OCI-LY3 (cell line): ENCODE results near the gene KNOP1.
"Not testable (repeated sequence)": the region's sequence is repeated elsewhere in the genome, so short reads cannot be mapped to it uniquely, and the experiment has no call there.

Experiments
- H2AFZ ChIP-seq: fragments of 200-600, 300-600 bp; shearing (Covaris generic); 2 replicates; pipeline ENCODE4 v1.6.0; 2014; ENCODE audit warnings: antibody characterized with exemption, low read depth, low read length
- H3K27ac ChIP-seq: fragments of 200-600, 300-600 bp; sonication (generic); 2 replicates; pipeline ENCODE4 v1.5.1; 2014; ENCODE audit warnings: mild to moderate bottlenecking, low read length, moderate library complexity, mixed read lengths
- H3K27me3 ChIP-seq: fragments of 200-600, 300-600 bp; sonication (generic); 2 replicates; pipeline ENCODE4 v1.6.1; 2014; ENCODE audit warnings: low read depth, low read length, mixed read lengths
- H3K36me3 ChIP-seq: fragments of 200-600, 300-600 bp; sonication (generic); replicated peaks from 2 replicates; pipeline ENCODE3; 2014; ENCODE audit warnings: low read depth, low read length, mixed read lengths
- H3K4me1 ChIP-seq: fragments of 300-600, 200-600 bp; sonication (generic); 2 replicates; pipeline ENCODE4 v1.6.1; 2014; ENCODE audit warnings: low read length, mixed read lengths
- H3K4me2 ChIP-seq: fragments of 200-600, 300-600 bp; sonication (generic); 2 replicates; pipeline ENCODE4 v1.6.1; 2014; ENCODE audit warnings: low read length, mixed read lengths
- H3K4me3 ChIP-seq: fragments of 300-600, 200-600 bp; sonication (generic); 2 replicates; pipeline ENCODE4 v1.5.1; 2014; ENCODE audit warnings: antibody characterized with exemption, mild to moderate bottlenecking, low read length, moderate library complexity
- H3K79me2 ChIP-seq: fragments of 300-600, 200-600 bp; shearing (Covaris generic); 2 replicates; pipeline ENCODE4 v1.6.1; 2014; ENCODE audit warnings: mild to moderate bottlenecking, low read length, mixed read lengths
- H3K9ac ChIP-seq: fragments of 300-600, 200-600 bp; shearing (Covaris generic); 2 replicates; pipeline ENCODE4 v1.6.0; 2014; ENCODE audit warnings: mild to moderate bottlenecking, low read length, moderate library complexity
- H3K9me3 ChIP-seq: fragments of 200-600, 300-600 bp; shearing (Covaris generic); 2 replicates; pipeline ENCODE4 v1.6.1; 2014; ENCODE audit warnings: low read length, mixed read lengths; ENCODE audit not compliant: insufficient read depth
- H4K20me1 ChIP-seq: fragments of 200-600, 300-600 bp; sonication (generic); 2 replicates; pipeline ENCODE4 v1.6.1; 2016; ENCODE audit warnings: low read length, mixed read lengths; ENCODE audit not compliant: insufficient read depth
- EZH2phosphoT487 ChIP-seq: fragments of 200-600 bp; shearing (Covaris generic); IDR thresholded peaks from 2 replicates; pipeline ENCODE4 v1.6.1; 2018; ENCODE audit warnings: antibody characterized with exemption, mixed run types, low read depth
- TF ChIP-seq, protein P1 (sequence below): fragments of 200-600, 300-600 bp; sonication (generic); IDR thresholded peaks from 2 replicates; pipeline ENCODE4 v1.5.1; 2014; ENCODE audit warnings: antibody characterized with exemption, low read length, low read depth

The KNOP1 gene

DNA sequence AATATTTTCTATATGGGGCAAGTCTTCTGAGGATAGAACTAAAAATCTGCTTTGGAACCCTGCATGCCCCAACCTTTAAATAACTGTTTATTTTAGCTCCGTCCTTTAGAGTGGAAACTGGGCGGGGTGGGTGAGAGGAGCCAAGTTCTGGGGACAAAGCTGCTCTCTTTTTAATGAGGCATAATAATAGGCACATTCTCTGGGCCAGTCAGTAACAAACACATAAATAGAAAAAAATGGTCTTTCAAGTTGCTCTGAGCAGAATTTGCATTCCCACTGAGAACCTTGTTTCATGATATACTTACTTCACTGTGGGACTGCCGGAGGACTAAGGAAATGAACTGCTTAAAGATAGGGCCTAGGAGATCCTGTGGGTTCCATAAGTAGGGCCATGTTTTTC, 51.5 kb downstream of the KNOP1 start:
- H3K4me2 ChIP-seq = no peak overlapping the region
- no peaks in the 10 kb centered on the region for H3K4me1 ChIP-seq
- no peaks in the 10 kb centered on the region for H3K79me2 ChIP-seq
- no peak overlapping the region for H3K27ac ChIP-seq
- H3K27me3 ChIP-seq = no peaks in the 10 kb centered on the region
- H3K4me3 ChIP-seq = no peak overlapping the region
- no peak overlapping the region for H2AFZ ChIP-seq
- no peaks in the 10 kb centered on the region for H4K20me1 ChIP-seq
- peaks cover 19% of the 10 kb centered on the region for H3K36me3 ChIP-seq
- no peak overlapping the region for H3K9ac ChIP-seq
- no peak for TF ChIP-seq EZH2phosphoT487
- TF ChIP-seq, protein P1, sequence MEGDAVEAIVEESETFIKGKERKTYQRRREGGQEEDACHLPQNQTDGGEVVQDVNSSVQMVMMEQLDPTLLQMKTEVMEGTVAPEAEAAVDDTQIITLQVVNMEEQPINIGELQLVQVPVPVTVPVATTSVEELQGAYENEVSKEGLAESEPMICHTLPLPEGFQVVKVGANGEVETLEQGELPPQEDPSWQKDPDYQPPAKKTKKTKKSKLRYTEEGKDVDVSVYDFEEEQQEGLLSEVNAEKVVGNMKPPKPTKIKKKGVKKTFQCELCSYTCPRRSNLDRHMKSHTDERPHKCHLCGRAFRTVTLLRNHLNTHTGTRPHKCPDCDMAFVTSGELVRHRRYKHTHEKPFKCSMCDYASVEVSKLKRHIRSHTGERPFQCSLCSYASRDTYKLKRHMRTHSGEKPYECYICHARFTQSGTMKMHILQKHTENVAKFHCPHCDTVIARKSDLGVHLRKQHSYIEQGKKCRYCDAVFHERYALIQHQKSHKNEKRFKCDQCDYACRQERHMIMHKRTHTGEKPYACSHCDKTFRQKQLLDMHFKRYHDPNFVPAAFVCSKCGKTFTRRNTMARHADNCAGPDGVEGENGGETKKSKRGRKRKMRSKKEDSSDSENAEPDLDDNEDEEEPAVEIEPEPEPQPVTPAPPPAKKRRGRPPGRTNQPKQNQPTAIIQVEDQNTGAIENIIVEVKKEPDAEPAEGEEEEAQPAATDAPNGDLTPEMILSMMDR = no peak
- no peaks in the 10 kb centered on the region for H3K9me3 ChIP-seq

DNA sequence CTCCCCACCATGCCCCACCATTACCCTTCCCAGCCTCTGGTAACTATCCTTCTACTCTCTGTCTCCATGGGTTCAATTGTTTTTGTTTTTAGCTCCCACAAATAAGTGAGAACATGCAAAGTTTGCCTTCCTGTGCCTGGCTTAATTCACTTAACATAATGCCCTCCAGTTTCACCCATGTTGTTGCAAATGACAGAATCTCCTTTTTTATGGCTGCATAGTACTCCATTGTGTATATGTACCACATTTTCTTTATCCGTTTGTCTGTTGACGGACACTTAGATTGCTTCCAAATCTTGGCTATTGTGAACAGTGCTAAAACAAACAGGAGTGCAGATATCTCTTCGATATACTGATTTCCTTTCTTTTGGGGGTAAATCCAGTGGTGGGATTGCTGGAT, 52.7 kb downstream of the KNOP1 start:
- H3K27ac ChIP-seq, H3K4me2 ChIP-seq, H3K4me3 ChIP-seq, H3K79me2 ChIP-seq, H3K9ac ChIP-seq, H3K4me1 ChIP-seq, H3K9me3 ChIP-seq, H2AFZ ChIP-seq, H3K27me3 ChIP-seq, H4K20me1 ChIP-seq: not testable (repeated sequence)
- H3K36me3 ChIP-seq = peaks cover 21% of the 10 kb centered on the region

- H3K9ac ChIP-seq = no peak overlapping the region
- no peaks in the 10 kb centered on the region for H4K20me1 ChIP-seq
- no peak overlapping the region for H3K27ac ChIP-seq
- peaks cover 16% of the 10 kb centered on the region for H3K36me3 ChIP-seq
- no peak overlapping the region for H3K4me2 ChIP-seq
- no peaks in the 10 kb centered on the region for H3K4me1 ChIP-seq
- H3K79me2 ChIP-seq = no peaks in the 10 kb centered on the region
- no peak for TF ChIP-seq EZH2phosphoT487
- TF ChIP-seq, protein P1 = no peak
- H3K9me3 ChIP-seq = no peaks in the 10 kb centered on the region
- H3K4me3 ChIP-seq = no peak overlapping the region
- no peaks in the 10 kb centered on the region for H3K27me3 ChIP-seq
- H2AFZ ChIP-seq = no peak overlapping the region
Observed at GRCh38 chr16:19664166-19664565, 53.9 kb downstream of the KNOP1 start.

- peaks cover 17% of the 10 kb centered on the region for H3K36me3 ChIP-seq
- no peak overlapping the region for H3K4me2 ChIP-seq
- TF ChIP-seq, protein P1 = no peak
- TF ChIP-seq EZH2phosphoT487 = no peak
- H3K27me3 ChIP-seq = no peaks in the 10 kb centered on the region
- no peaks in the 10 kb centered on the region for H3K79me2 ChIP-seq
- no peaks in the 10 kb centered on the region for H3K9me3 ChIP-seq
- H3K4me3 ChIP-seq = no peak overlapping the region
- H4K20me1 ChIP-seq = no peaks in the 10 kb centered on the region
- no peaks in the 10 kb centered on the region for H3K4me1 ChIP-seq
- no peak overlapping the region for H3K27ac ChIP-seq
- H3K9ac ChIP-seq = no peak overlapping the region
- no peak overlapping the region for H2AFZ ChIP-seq
Observed at GRCh38 chr16:19662351-19662750, 55.7 kb downstream of the KNOP1 start.

GRCh38 chr16:19660432-19660831, 57.6 kb downstream of the KNOP1 start:
- H3K9ac ChIP-seq = no peak overlapping the region
- no peaks in the 10 kb centered on the region for H3K27me3 ChIP-seq
- no peak overlapping the region for H3K4me3 ChIP-seq
- H3K79me2 ChIP-seq = no peaks in the 10 kb centered on the region
- no peaks in the 10 kb centered on the region for H4K20me1 ChIP-seq
- no peak overlapping the region for H3K4me2 ChIP-seq
- H3K4me1 ChIP-seq = no peaks in the 10 kb centered on the region
- peaks cover 27% of the 10 kb centered on the region for H3K36me3 ChIP-seq
- H2AFZ ChIP-seq = no peak overlapping the region
- H3K9me3 ChIP-seq = no peaks in the 10 kb centered on the region
- no peak overlapping the region for H3K27ac ChIP-seq
- no peak for TF ChIP-seq EZH2phosphoT487
- TF ChIP-seq, protein P1 = no peak
